ENCODE results near the gene PRDM11. TPM values are rescaled to one million over a fixed set of nuclear protein-coding genes. Genes with fewer than 3 reads are reported as not detected.

PRDM11 gene
- total RNA-seq, 1 donor from 2014 or later = 17.3 TPM

GRCh38 chr11:45263773-45264172, 117.3 kb downstream of the PRDM11 start:
- ATAC-seq (ENCODE audit: poor library complexity) (no peak), DNase-seq (no peak)
- intact Hi-C loops (cut with DNase I) = no loop called here

DNA sequence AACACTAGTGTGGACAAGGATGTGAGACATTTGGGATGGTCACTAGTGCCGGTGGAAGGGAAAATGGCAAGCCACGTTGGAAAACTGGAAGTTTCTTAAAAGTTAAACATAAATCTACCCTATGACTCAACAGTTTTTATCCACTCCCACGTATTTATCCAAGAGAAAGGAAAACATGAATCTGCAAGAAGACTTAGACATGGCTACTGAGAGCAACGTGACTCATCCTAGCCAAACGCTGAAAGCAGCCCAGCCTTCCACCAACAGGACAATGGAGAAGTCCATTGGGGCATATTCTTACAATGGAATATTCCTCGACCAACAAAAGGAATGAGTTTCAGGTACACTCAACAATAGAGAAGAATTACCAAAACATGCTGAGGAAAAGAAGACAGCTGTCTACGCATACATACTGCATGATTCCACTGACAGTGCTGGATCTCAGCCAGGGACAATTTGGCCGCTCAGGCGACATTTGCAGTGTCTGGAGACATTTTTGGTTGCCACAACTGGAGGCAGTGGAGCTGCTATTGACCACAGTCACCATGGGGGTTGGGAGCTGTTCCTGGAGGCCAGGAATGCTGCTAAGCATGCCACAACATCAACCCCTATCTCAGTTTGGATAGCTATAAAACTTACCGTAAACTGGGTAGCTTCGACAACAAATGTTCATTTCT, 118.5 kb downstream of the PRDM11 start:
- intact Hi-C loops (cut with DNase I) = no loop called here
- DNase-seq (no peak), ATAC-seq (ENCODE audit: poor library complexity) (no peak)

GRCh38 chr11:45265969-45266675, 119.7 kb downstream of the PRDM11 start:
- intact Hi-C loops (cut with DNase I) = no loop called here
- DNase-seq (no peak), ATAC-seq (ENCODE audit: poor library complexity) (no peak)

GRCh38 chr11:45266676-45267020, 120.2 kb downstream of the PRDM11 start:
- no peak for DNase-seq
- intact Hi-C loops (cut with DNase I) = no loop called here
- ATAC-seq (ENCODE audit: poor library complexity) = no peak

DNA sequence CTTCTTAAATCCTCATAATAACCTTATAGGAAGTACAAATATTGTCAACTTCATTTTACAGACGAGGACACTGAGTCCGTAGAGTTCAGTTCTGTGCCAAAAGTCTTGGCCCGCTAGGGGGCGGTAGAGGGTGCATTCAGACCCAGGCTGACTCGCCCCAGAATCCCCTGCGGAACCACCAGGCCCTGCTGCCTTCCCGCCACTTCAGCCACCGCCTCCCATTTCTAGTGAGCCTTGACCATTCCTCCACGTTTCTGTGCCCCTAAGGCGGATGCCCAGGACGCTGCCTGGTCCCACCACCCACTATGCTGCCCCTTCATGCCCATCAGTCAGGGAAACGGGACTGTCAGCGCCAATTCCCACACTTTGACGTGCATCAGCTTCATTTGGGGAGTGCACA, 120.6 kb downstream of the PRDM11 start:
- ATAC-seq (ENCODE audit: poor library complexity) (no peak), DNase-seq (no peak)
- intact Hi-C loops (cut with DNase I) = no loop called here

GRCh38 chr11:45267652-45268299, 121.3 kb downstream of the PRDM11 start:
- intact Hi-C loops (cut with DNase I) = no loop called here
- DNase-seq (no peak), ATAC-seq (ENCODE audit: poor library complexity) (no peak)

DNA sequence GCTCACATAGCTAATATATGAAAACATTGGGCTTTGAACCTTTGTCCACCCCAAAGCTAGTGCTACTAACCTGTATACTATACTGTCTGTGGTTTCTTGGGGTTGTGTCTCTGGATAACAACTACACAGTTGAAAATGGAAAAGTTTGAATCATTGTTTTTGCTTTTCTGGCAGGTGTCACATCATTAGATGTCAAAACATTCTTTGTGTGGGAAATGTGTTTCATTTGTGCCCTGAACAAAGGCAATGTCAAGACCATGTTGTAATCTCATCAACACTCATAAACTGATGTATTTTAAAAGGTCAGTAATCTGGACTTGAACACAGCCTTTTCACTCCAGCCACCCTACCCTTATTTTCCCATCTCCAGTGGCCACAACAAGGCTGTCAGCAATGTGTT, 123.2 kb downstream of the PRDM11 start:
- ATAC-seq (ENCODE audit: poor library complexity) (no peak), DNase-seq (no peak)
- intact Hi-C loops (cut with DNase I) = no loop called here

GRCh38 chr11:45270946-45271716, 124.7 kb downstream of the PRDM11 start:
- intact Hi-C loops (cut with DNase I) = no loop called here
- no peak for ATAC-seq (ENCODE audit: poor library complexity)
- no peak for DNase-seq

DNA sequence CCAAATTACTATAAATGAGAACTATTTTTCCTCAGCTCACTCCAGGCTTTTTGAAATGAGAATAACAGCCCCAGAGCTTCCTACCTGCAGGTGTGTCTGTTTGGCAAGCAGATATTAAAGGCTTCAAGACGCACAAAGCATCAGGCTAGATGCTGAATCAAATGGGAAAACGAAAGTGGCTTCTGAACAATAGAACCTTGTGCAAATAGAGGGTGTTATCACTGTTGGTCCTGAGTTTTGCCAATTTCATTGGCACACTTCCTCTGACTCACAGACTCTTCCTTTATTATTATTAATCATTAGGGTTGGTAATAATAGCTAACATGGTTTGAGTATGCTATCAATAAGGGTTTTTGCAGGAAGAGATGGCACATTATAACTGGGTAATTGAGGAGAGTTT, 126.3 kb downstream of the PRDM11 start:
- DNase-seq (no peak), ATAC-seq (ENCODE audit: poor library complexity) (no peak)
- intact Hi-C loops (cut with DNase I) = no loop called here

GRCh38 chr11:45273509-45273908, 127.1 kb downstream of the PRDM11 start:
- ATAC-seq (ENCODE audit: poor library complexity) (no peak), DNase-seq (no peak)
- intact Hi-C loops (cut with DNase I) = no loop called here

GRCh38 chr11:45274206-45274605, 127.8 kb downstream of the PRDM11 start:
- ATAC-seq (ENCODE audit: poor library complexity) (no peak), DNase-seq (no peak)
- intact Hi-C loops (cut with DNase I) = no loop called here

DNA sequence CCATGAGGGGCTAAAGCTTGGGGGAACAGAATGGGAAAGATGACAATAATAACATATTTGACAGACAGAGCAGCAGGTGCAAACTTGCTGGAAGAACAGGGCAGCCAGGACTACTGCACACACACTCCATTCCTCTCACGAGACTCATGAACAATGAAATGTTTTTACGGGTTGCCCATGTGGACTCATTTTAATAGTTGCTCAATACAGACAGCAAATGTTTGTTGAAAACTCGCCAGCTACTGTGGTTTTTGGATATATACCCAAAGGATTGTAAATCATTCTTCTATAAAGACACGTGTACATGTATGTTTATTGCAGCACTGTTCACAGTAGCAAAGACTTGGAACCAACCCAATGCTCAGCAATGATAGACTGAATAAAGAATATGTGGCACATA, 129.4 kb downstream of the PRDM11 start:
- intact Hi-C loops (cut with DNase I) = no loop called here
- ATAC-seq (ENCODE audit: poor library complexity) (no peak), DNase-seq (no peak)

DNA sequence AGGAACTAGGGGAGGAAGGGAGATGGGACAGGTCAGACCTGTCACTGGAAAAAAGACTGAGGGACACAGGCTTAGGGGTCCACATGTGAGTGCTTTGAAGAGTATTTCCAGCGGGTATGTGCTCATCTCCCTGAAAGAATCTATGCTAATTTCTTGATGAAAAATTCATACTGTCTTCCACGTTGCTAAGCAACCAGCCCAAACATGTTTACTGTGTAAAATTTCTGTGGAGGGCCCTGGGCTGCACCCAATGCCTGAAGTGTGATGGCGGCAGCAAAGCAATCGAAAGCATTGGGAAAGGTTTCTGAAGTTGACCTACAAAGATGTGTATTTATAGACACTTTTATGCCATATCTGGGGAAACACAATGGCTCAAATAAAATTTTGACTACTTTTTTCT, 132.3 kb downstream of the PRDM11 start:
- no peak for ATAC-seq (ENCODE audit: poor library complexity)
- no peak for DNase-seq
- intact Hi-C loops (cut with DNase I) = no loop called here

- intact Hi-C loops (cut with DNase I) = no loop called here
- ATAC-seq (ENCODE audit: poor library complexity) (no peak), DNase-seq (no peak)
Observed at GRCh38 chr11:45279645-45280044, 133.2 kb downstream of the PRDM11 start.

- ATAC-seq (ENCODE audit: poor library complexity) (no peak), DNase-seq (no peak)
- intact Hi-C loops (cut with DNase I) = no loop called here
Observed at GRCh38 chr11:45280449-45280848, 134.0 kb downstream of the PRDM11 start.

GRCh38 chr11:45282081-45282480, 135.6 kb downstream of the PRDM11 start:
- DNase-seq (no peak), ATAC-seq (ENCODE audit: poor library complexity) (no peak)
- intact Hi-C loops (cut with DNase I) = no loop called here

All from Right ventricle myocardium superior (tissue), 1 donor.